ENCODE results near the gene TNFAIP8L1. TPM values are rescaled to one million over a fixed set of nuclear protein-coding genes. Genes with fewer than 3 reads are reported as not detected.
A peak's percentile ranks its signal among the peaks of the same experiment; 100 is the strongest.

Gene TNFAIP8L1
- total and polyA plus RNA-seq, 7 donors = 2.4 to 5.1 (median 3.3) TPM

- ATAC-seq (peak in 1 of 4 donors; percentile 19), DNase-seq (no peak)
- 9 to 10% (median 9%) methylated on average over 25 to 27 of the region's 27 CpGs for WGBS, 3 donors
- peaks cover 0 to 43% (median 11%) of the 10 kb centered on the region in 3 donors for H3K27me3 ChIP-seq (ENCODE audit: insufficient read depth in 3 of 3, low read length in 2 of 3)
- no peaks in the 10 kb centered on the region for H3K4me1 ChIP-seq
- no peak for TF ChIP-seq CTCF (IDR thresholded peaks at IDR 0.05)
- H3K4me3 ChIP-seq = no peak overlapping the region
- no peak overlapping the region for H3K27ac ChIP-seq
- intact Hi-C loops (cut with DNase I) = no loop called here
- H3K36me3 ChIP-seq (ENCODE audit: insufficient read depth in 1 of 2, low read depth in 1 of 2) = no peaks in the 10 kb centered on the region
- H3K9me3 ChIP-seq = no peaks in the 10 kb centered on the region
These were observed 41.9 kb upstream of the TNFAIP8L1 start for GRCh38 chr19:4597278-4597974.

GRCh38 chr19:4597975-4598671 lies 41.2 kb upstream of the TNFAIP8L1 start:
- intact Hi-C loops (cut with DNase I) = no loop called here
- no peak overlapping the region for H3K27ac ChIP-seq
- H3K4me3 ChIP-seq = peak overlapping the region; percentile 25
- TF ChIP-seq CTCF (IDR thresholded peaks at IDR 0.05) = no peak
- 2 to 3% (median 2%) methylated on average over 18 to 32 of the region's 32 CpGs for WGBS, 3 donors
- H3K36me3 ChIP-seq (ENCODE audit: insufficient read depth in 1 of 2, low read depth in 1 of 2) = no peaks in the 10 kb centered on the region
- ATAC-seq (peak; percentile 43 to 73 (median 60)), DNase-seq (no peak)
- H3K9me3 ChIP-seq = no peaks in the 10 kb centered on the region
- H3K4me1 ChIP-seq = no peaks in the 10 kb centered on the region
- peaks cover 0 to 43% (median 10%) of the 10 kb centered on the region in 3 donors for H3K27me3 ChIP-seq (ENCODE audit: insufficient read depth in 3 of 3, low read length in 2 of 3)

- intact Hi-C loops (cut with DNase I) = no loop called here
- Histone ChIP-seq H3K4me3 (no peak overlapping the region), H3K4me1 (no peaks in the 10 kb centered on the region), H3K27me3 (ENCODE audit: insufficient read depth in 3 of 3, low read length in 2 of 3) (peaks cover 0 to 43% (median 10%) of the 10 kb centered on the region in 3 donors), H3K36me3 (ENCODE audit: insufficient read depth in 1 of 2, low read depth in 1 of 2) (no peaks in the 10 kb centered on the region), H3K27ac (no peak overlapping the region), H3K9me3 (no peaks in the 10 kb centered on the region)
- TF ChIP-seq CTCF (IDR thresholded peaks at IDR 0.05) = no peak
- DNase-seq (no peak), ATAC-seq (no peak)
- WGBS, 3 donors = 18 to 27% (median 27%) methylated on average over 11 to 17 of the region's 17 CpGs
These were observed 40.6 kb upstream of the TNFAIP8L1 start for GRCh38 chr19:4598712-4599111.

- DNase-seq = no peak
- no peaks in the 10 kb centered on the region for H3K36me3 ChIP-seq (ENCODE audit: insufficient read depth in 1 of 2, low read depth in 1 of 2)
- 83 to 89% (median 87%) methylated on average over 10 of the region's 10 CpGs for WGBS, 3 donors
- no peak overlapping the region for H3K27ac ChIP-seq
- intact Hi-C loops (cut with DNase I) = no loop called here
- no peak overlapping the region for H3K4me3 ChIP-seq
- peaks cover 0 to 39% (median 11%) of the 10 kb centered on the region in 3 donors for H3K27me3 ChIP-seq (ENCODE audit: insufficient read depth in 3 of 3, low read length in 2 of 3)
- no peaks in the 10 kb centered on the region for H3K9me3 ChIP-seq
- ATAC-seq = no peak
- H3K4me1 ChIP-seq = no peaks in the 10 kb centered on the region
- TF ChIP-seq CTCF (IDR thresholded peaks at IDR 0.05) = no peak
These were observed 39.2 kb upstream of the TNFAIP8L1 start for GRCh38 chr19:4600082-4600481.
